DMS153 (cell line): ENCODE results near the gene ENAH.
"Not testable (repeated sequence)": the region's sequence is repeated elsewhere in the genome, so short reads cannot be mapped to it uniquely, and the experiment has no call there.

Experiments
- DNase-seq: peaks from one replicate; lab custom pipeline; 2025; lab: John Stamatoyannopoulos, UW

ENAH gene

DNA sequence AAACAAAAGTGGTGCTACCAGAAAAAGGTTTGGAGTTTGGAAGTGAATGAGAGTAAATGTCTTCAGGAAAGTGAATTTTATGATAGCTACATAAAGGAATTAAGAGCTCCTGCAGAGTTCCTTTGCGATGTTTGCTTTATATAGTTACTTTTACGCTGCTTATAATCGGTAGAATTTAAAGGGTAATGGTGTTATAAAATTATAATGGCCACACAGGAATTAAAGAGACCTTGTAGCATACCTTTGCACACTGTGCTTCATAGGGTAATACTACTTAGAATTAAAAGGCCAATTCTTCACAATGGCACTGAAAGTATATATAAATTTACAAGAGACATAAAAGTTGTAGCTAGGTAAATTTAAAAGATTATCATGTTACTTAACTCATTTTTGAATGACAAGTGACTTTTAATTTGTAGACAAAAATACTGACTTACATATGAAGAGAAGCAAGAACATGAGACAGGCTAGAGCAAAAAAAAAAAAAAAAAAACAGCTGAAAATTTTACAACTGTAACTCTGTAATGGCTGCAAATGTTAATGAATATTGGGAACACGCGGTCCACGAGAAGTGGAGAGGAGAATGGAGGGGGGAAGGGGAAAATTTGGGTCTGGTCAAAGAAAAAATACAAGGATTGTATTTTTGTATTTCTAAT is 159.2 kb downstream of the ENAH start:
- DNase-seq, result no peak

GRCh38 chr1:225488676-225489075 is 164.2 kb downstream of the ENAH start:
- no peak for DNase-seq

GRCh38 chr1:225486856-225487255 is 166.1 kb downstream of the ENAH start:
- no peak for DNase-seq

GRCh38 chr1:225485991-225486530 is 166.9 kb downstream of the ENAH start:
- no peak for DNase-seq

DNA sequence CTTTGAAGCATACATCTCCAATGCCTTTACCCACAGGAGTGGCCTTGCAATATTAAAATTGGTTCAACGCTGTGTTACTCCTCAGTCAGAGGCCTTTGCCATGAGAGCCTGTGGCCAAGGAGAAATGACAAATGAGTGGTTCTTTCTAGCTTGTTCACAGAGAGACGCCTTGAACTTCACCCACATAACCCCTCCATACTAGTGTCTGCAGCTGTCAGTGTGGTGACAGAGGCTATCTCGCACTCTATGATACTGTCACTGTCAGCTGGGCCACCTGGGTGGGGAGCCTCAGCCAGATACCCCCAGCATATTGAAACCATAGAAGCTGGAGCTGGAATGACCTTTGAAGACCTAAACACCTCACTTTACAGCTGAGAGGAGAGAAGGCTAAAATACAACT is 167.7 kb downstream of the ENAH start:
- DNase-seq, result no peak

GRCh38 chr1:225484657-225485214 is 168.2 kb downstream of the ENAH start:
- no peak for DNase-seq

- DNase-seq, result no peak
These were observed 168.9 kb downstream of the ENAH start for GRCh38 chr1:225483818-225484656.

GRCh38 chr1:225482421-225482950 is 170.4 kb downstream of the ENAH start:
- no peak for DNase-seq

DNA sequence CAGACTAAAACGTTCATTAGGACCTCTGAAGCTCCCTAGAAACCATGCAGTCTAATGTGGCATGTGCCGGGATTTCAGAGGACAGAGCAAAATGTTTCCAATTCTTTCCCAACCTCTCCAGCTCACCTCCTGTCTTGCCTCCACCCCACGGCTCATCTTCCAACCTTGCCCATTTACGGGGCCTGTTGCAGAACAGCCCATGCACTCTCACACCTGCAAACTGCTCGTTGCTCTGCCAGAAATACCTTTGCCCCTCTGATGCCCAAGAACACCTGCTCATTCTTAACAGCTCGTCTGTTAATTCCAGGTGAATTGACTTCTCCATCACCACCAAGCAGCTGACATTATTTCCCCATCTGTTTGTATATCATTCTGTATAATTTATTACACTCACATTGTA is 171.2 kb downstream of the ENAH start:
- DNase-seq, result peak; percentile 86

- DNase-seq, result peak; percentile 98
These were observed 172.0 kb downstream of the ENAH start for GRCh38 chr1:225480825-225481434.

DNA sequence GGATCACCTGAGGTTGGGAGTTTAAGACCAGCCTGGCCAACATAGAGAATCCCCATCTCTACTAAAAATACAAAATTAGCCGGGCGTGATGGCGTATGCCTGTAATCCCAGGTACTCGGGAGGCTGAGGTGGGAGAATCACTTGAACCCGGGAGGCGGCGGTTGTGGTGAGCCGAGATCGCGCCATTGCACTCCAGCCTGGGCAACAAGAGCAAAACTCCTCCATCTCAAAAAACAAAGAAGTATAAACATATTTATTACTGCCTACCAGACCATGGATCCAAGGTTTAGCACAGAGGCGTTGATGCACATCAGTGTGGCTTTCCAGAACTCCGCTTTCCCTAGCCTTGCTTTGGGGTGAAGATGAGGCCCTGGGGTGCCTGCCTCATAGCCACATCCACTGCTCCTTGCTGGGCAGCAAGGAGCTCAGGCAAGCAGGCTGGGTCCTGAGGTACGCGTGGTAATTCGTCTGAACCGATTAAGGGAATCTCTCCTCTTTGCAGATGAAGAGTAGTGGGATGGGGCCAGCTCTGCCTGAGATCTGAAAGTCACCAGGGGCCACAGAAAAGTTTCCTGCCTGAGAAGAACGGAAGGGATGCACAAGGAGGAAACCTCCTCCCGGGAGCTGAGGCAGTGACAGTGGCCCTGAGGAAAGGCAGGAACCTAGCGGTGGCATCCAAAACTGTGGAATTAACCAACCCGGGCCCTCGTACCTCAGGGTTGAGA is 172.8 kb downstream of the ENAH start:
- no peak for DNase-seq

GRCh38 chr1:225479341-225479740 is 173.6 kb downstream of the ENAH start:
- no peak for DNase-seq

DNA sequence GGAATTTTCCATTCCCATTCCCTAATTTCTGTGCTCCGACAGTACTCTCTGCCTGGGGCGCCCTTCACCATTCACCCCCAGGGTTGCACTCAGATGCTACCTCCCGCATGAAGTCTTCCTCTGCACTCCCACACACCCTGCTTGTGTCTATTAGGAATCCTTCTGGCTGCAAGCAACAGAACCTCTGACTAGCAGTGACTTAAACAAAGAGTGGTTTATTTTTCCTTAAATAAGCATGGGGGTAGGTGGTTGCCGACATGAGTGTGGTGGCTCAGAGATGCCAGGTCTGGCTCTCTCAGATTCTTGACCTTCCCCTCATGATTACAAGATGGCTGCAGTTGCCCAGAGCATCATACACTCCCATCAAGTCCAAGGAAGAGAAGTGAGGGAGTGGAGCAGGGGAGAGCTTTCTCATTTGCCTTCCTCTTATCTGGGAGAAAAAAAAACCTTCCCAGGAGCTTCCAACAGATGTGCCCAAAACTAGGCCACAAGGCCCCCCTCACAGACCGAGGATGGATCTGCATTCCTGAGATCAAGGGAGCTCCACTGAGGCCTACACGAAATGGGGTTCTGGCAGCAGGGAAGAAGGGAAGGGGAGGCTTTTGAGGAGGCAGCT is 175.5 kb downstream of the ENAH start:
- DNase-seq, result no peak

DNA sequence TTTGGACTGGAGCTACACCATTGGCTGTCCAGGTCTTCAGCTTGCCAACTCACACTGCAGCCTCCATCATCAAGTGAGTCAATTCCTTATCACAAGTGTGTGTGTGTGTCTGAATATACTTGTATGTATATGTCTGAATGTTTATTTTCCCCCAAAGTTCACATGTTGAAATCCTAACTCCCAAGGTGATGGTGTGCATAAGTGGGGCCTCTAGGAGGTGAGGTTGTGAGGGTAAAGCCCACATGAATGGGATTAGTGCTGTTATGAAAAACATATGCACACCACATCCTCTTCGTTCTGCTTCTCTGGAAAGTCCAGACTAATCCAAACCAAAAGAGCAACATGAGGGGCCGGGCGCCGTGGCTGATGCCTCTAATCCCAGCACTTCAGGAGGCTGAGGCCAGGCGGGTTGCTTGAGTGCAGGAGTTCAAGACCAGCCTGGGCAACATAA is 176.4 kb downstream of the ENAH start:
- no peak for DNase-seq

- DNase-seq, result no peak
These were observed 176.8 kb downstream of the ENAH start for GRCh38 chr1:225476100-225476511.

GRCh38 chr1:225474986-225475820 is 177.7 kb downstream of the ENAH start:
- peak; percentile 86 for DNase-seq

DNA sequence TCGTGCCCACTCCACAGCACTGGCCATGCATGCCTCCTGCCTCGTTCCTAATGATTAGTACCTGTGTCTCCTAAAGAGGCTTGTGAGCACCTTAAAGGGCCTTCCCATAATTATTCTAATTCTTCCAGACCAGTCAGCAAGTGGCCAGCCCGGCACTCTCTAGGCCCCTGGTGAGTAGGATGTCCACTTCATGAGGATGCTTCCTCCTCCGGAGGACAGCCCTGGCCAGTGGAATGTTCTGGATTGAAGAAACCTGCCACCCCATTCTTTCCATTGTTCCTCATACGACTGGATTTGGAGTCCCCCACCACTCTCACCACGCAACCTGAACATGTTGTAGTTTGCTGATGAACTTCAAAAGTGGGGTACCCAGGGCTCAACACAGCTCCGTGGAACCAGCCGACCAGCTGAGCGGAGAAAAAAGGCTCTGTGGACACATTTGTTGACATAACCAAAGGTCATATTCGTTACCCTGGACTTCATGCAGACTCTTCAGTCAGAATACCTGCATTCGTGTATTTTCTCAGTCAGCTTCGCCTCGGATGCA is 178.4 kb downstream of the ENAH start:
- no peak for DNase-seq

DNA sequence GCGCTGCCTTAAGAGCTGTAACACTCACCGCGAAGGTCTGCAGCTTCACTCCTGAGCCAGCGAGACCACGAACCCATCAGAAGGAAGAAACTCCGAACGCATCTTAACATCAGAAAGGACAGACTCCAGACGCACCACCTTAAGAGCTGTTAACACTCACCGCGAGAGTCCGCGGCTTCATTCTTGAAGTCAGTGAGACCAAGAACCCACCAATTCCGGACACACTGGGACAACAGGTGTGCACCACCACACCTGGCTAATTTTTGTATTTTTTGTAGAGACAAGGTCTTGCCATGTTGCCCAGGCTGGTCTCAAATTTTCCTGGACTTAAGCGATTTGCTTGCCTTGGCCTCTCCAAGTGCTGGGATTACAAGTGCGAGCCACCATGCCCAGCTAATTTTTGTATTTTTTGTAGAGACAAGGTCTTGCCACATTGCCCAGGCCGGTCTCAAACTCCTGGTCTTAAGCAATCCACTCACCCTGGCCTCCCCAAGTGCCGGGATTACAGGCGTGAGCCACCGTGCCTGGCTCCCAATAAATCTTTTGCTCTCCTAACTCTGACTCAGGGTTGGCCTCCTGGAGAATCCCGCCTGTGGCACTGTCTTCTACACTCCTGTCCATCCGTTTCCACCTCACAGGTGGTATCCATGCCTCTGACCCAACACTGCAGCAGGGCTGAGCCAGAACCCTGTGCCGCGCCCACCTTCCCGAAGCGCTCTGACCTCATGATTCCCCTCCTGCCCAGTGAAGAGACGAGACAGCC is 179.1 kb downstream of the ENAH start:
- DNase-seq, result not testable (repeated sequence)

DNA sequence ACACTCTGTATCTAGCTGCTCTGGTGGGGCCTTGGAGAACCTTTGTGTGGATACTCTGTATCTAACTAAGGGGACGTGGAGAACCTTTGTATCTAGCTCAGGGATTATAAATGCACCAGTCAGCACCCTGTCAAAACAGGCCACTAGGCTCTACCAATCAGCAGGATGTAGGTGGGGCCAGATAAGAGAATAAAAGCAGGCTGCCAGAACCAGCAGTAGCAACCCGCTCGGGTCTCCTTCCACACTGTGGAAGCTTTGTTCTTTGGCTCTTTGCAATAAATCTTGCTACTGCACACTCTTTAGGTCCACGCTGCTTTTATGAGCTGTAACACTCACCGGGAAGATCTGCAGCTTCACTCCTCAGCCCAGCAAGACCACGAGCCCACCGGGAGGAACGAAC is 179.7 kb downstream of the ENAH start:
- not testable (repeated sequence) for DNase-seq
